T-helper 1 cell treated with Interleukin-12 subunit alpha and Interleukin-12 subunit beta and Interleukin-4 antibody, amounts not matched to agents 30 ng/mL and 1 ng/mL, for 36 hours (primary cell): Measurements from ENCODE around the gene C1QTNF9B. TPM values are rescaled to one million over a fixed set of nuclear protein-coding genes. Genes with fewer than 3 reads are reported as not detected.
"Not testable (repeated sequence)": the region's sequence is repeated elsewhere in the genome, so short reads cannot be mapped to it uniquely, and the experiment has no call there.

Experiments
- intact Hi-C: fragments of 100-400 bp; cut with micrococcal nuclease; formaldehyde crosslinking; loops from one replicate; pipeline ENCODE4 v1.15.1; 2024
- total RNA-seq: library from RNA; stranded (reverse); gene quantifications from 2 replicates; pipeline ENCODE4 v1.2.3, GENCODE V29; 2022

The C1QTNF9B gene
- total RNA-seq, 1 donor from 2014 or later, result not detected

GRCh38 chr13:23894746-23895145 lies 2.6 kb downstream of the C1QTNF9B start:
- intact Hi-C loops, result not testable (repeated sequence)

DNA sequence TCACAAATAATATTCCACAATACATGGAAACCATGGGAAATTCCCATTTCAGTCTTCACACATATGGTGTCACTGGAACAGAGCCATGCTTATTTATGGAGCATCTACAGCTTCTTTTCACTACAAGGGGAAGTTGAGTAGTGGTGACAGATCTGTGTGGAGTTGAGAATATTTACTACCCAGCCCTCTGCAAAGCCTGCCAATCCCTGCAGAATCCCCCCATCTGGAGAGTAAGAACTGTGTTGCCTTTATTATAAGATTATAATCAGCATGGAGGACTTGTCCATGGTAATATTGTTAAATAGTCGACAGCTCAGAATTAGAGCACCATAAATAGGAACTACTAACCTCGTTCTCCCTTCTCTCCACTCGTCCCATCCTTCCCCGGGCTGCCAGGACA lies 3.5 kb downstream of the C1QTNF9B start:
- intact Hi-C loops, result not testable (repeated sequence)

GRCh38 chr13:23889615-23890607 lies 7.4 kb downstream of the C1QTNF9B start:
- intact Hi-C loops, result loop anchor here (1.0 kb wide), 6 partner anchors 9 to 1033 kb away; no protein-coding TSS in a partner anchor

GRCh38 chr13:23888658-23889614 lies 8.4 kb downstream of the C1QTNF9B start, which contains the start of gene MIPEP:
MIPEP (minus strand) TSS chr13:23889400; CDS start chr13:23889320, 80 bp downstream.
- intact Hi-C loops, result loop anchor here (1.0 kb wide), 8 partner anchors 10 to 1034 kb away; partner anchors contain the start of gene SPATA13

- intact Hi-C loops, result not testable (repeated sequence)
Observed at GRCh38 chr13:23884361-23884760, 12.9 kb downstream of the C1QTNF9B start.

DNA sequence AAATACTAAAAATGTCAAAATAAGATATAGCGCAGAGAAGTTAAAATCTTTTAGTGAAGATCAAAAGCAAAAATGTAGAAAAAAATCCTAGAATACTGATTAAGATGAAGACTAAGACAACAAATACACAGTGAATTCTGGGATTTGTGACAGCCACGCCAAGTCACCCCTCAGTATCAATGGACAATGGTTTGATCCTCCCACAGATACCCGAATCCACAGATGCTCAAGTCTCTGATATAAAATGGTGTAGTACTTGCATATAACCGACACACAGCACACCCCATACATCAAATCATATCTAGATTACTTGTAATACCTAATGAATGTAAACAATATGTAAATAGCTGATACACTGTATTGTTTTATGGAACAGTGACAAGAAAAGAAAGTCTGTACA lies 14.0 kb downstream of the C1QTNF9B start:
- intact Hi-C loops, result no loop called here

GRCh38 chr13:23881402-23881800 lies 15.9 kb downstream of the C1QTNF9B start:
- intact Hi-C loops, result not testable (repeated sequence)

DNA sequence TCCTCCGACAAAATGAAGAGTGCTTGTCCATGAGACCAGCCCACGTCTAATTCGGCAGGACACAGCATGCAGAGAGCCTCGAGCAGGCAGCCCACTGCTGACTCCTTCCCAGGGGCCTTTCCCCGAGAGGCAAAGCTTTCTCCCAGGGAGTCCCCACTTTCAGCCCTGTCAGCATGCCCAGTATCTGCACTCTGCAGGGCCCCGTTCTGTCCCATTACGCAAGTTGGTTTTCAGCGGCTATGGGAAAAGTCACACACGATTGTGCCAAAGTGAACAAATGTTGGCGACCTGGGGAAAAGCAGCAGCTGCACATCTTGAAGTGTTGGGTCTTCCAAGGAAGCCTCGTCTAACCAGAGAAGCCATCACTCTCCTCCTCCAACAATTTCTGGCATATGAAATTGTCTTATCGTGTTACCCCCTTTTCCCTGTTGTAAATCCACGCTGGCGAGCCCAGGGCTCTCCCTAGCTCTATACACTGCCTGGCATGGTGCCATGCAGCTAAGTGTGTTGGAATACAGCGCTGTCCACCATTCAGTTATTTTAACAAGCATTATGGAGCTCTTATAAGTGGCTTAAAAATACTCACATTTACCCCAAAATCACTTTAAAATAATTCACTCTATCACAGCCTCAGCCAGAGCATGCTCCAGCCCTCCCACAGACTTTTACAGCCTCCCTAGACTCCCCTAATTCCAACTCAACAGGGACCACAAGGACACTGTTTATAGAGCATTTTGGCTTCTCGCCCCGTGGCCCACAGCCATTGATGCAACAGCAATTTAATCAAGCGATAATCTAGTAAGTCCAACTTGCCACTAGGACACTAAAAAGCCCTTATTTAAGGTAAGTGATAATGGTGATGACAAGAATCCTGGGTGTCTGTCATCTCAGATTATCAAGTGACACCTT lies 16.6 kb downstream of the C1QTNF9B start:
- intact Hi-C loops, result not testable (repeated sequence)

DNA sequence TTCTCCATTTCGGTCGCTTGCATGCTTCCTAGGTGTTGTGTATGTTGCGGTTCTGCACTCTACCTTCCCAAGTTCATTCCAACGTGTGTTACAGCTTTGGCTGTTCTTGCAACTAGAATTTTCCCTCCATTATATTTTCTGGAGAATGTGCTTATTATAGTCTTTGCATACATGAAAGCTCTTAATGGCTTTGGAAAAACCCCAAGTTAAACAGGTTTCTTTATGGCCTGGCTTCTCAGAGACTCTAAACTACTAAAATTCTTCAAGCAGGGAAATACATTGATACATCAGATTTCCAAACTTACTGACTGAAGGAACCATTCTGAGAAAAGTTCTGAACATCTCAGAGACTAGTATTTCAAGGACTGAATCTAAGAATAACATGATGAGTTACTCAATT lies 20.0 kb downstream of the C1QTNF9B start:
- intact Hi-C loops, result loop anchor here (10.0 kb wide), 1 partner anchor 132 kb away; no protein-coding TSS in a partner anchor

- intact Hi-C loops, result loop anchor here (1.0 to 10.0 kb wide), 2 partner anchors 23 to 131 kb away; no protein-coding TSS in a partner anchor
Observed at GRCh38 chr13:23876265-23876664, 21.0 kb downstream of the C1QTNF9B start.

DNA sequence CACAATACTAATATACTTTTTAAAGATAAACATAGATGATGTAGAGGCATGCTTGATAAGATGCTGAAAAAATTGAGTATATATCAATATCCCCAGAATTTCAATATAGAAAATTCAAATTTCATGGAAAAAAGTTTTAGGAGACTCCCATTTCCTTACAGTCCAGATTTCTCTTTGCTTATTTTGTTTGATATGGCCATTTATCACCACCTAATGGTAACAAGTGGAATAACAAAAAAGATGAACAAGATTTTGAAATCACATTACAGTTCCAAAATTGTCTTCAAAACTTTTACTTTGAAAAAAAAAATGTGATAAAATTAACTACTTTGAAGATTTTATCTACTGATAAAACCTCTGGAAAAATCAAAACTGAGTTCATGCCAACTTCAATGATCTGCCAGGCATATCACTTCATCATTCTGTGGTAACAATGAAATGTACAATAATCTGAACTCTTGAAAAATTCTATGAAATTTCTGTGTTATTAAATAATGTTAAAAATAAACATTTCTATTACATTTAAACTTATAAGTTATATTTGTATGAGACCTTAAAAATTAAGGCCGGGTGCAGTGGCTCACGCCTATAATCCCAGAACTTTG lies 25.6 kb downstream of the C1QTNF9B start:
- intact Hi-C loops, result loop anchor here (1.0 to 10.0 kb wide), 8 partner anchors 127 to 851 kb away; no protein-coding TSS in a partner anchor

DNA sequence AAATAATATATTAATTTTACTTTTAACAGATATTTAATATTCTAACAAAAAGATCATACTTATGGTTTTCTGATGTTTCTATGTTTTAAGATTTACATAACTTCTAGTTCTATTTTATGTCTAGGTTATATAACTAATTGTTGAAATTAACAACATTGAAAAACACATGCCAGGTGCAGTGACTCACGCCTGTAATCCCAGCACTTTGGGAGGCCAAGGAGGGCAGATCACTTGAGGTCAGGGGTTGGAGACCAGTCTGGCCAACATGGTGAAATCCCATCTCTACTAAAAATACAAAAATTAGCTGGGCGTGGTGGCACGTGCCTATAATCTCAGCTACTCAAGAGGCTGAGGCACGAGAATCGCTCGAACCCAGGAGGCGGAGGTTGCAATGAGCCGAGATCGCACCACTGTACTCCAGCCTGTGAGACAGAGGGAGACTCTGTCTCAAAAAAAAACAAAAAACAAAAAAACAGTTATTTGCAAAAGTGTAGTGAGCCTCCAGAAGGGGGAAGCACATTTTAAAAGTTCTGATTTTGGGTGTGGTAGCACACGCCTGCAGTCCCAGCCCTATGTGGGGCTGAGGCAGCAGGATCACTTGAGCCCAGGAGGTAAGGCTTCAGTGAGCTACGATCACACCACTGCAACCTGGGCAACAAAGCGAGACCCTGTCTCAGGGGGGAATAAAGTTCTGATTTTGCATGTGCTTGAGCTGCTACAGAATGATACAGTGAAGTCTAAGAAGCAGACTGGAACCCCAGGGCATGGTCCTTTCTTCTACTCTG lies 26.8 kb downstream of the C1QTNF9B start:
- intact Hi-C loops, result loop anchor here (1.0 to 10.0 kb wide), 8 partner anchors 126 to 850 kb away; no protein-coding TSS in a partner anchor

DNA sequence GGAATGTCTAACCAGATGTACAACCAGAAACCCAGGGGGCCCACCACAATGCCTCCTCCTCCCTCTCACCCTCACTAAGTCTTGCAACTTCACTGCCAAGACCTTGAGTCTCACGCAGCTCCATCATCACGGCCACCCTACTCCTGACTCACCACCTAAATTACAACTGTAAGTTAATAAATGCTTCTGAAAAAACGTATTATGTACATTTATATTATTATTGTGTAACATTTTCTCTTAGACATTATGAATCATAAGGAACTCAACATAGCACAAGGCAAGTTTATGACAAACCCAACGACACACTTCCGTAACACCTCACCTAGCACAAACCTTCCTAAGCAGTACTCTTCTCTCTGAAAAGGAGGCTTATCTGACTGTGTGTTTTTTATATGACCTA lies 28.8 kb downstream of the C1QTNF9B start:
- intact Hi-C loops, result no loop called here

GRCh38 chr13:23867027-23867491 lies 30.2 kb downstream of the C1QTNF9B start:
- intact Hi-C loops, result no loop called here

DNA sequence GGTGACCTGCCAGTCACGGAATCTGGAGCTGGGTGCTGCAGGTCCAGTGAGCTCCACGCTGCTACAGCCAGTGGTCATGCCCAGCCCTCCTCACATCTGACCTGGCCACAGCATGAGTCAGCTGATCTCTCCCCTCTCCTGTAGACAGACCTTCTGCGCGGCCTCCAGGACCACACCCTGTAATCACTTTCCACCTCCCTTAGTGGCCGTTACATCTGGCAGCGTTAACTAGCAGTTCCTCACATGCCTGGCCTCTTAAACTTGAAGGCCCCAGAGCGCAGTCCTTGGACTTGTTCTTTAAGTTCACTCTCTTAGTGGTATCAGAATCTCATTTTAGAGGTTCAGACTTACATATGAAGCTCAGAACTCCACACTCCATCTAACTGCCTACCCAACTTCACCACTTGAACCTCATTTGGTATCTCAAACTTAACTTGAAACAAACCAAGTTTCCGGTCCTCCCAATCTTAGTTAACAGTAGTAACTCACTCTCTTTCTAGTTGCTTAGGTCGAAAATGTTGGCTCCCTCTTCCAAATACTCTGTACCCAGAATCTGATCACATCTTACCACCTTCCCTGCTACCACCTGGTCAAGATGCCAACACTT lies 30.8 kb downstream of the C1QTNF9B start:
- intact Hi-C loops, result no loop called here

DNA sequence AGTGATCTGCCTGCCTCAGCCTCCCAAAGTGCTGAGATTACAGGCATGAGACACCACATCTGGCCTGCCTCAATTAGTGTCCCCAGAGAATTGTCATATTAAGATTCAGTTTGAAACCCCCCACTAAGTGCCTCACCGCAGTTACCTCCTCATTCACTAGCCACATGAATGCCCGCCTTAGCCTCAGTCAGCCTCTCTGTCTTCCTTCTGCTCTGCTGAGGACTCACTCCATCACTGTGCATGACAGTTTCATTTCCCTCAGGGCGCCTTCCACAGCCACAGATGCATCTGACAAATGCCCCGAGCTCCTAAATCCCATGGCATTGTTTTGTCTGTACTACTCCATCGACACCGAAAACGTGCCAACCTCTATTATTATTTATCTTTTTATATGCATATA lies 31.4 kb downstream of the C1QTNF9B start:
- intact Hi-C loops, result no loop called here

GRCh38 chr13:23865026-23865425 lies 32.3 kb downstream of the C1QTNF9B start:
- intact Hi-C loops, result no loop called here

DNA sequence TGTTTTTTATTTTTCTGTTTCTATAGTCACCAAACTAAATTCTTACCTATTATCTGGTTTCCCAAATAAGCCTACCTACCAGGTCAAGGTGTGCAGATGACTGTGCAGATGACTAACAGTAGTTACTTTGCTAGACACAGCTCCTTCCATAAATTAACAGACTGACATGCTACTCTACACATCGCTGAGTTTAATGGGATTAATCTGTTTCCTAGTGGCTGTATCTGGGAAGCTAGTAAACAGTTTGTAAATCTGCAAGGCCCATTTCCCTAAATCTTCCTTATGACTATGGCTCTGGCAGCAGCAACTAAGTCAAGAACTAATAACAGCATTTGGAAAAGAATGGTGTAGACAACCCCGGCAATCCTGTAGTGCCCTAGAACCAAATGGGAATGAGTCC lies 36.0 kb downstream of the C1QTNF9B start:
- intact Hi-C loops, result no loop called here
